KMS-11 (cell line): Measurements from ENCODE around the gene ANO6.

ENCODE experiments used
- H2AFZ ChIP-seq: fragments of 200-600 bp; sonication (generic); 2 replicates; pipeline ENCODE4 v1.6.1; 2016; ENCODE audit warnings: antibody characterized with exemption, mixed run types, low read depth
- H3K27ac ChIP-seq: fragments of 200-600 bp; sonication (generic); 2 replicates; pipeline ENCODE4 v1.6.1; 2016; ENCODE audit warnings: mild to moderate bottlenecking, mixed run types
- H3K27me3 ChIP-seq: fragments of 200-600 bp; sonication (generic); 2 replicates; pipeline ENCODE4 v1.6.1; 2017; ENCODE audit warnings: mild to moderate bottlenecking, low read depth, mixed run types, moderate library complexity; ENCODE audit not compliant: insufficient read depth
- H3K36me3 ChIP-seq: fragments of 200-600 bp; sonication (generic); 2 replicates; pipeline ENCODE4 v1.6.1; 2017; ENCODE audit warnings: mild to moderate bottlenecking, mixed run types; ENCODE audit not compliant: insufficient read depth
- H3K4me1 ChIP-seq: fragments of 200-600 bp; sonication (generic); 2 replicates; pipeline ENCODE4 v1.6.1; 2016; ENCODE audit warnings: mild to moderate bottlenecking, low read depth, mixed run types; ENCODE audit not compliant: poor library complexity, severe bottlenecking
- H3K4me2 ChIP-seq: fragments of 200-600 bp; sonication (generic); 2 replicates; pipeline ENCODE4 v1.7.0; 2016; ENCODE audit warnings: mild to moderate bottlenecking, mixed run types
- H3K4me3 ChIP-seq: fragments of 200-600 bp; sonication (generic); IDR thresholded peaks from 2 replicates; pipeline ENCODE4 v1.6.1; 2017; ENCODE audit warnings: low read depth, low read length, mixed read lengths; ENCODE audit not compliant: insufficient read depth
- H3K79me2 ChIP-seq: fragments of 200-600 bp; sonication (generic); 2 replicates; pipeline ENCODE4 v1.6.1; 2016; ENCODE audit warnings: low read depth, mixed run types; ENCODE audit not compliant: insufficient read depth
- H3K9ac ChIP-seq: fragments of 200-600 bp; sonication (generic); 2 replicates; pipeline ENCODE4 v1.6.1; 2016; ENCODE audit warnings: mild to moderate bottlenecking, mixed run types
- H4K20me1 ChIP-seq: fragments of 200-600 bp; sonication (generic); 2 replicates; pipeline ENCODE4 v1.6.1; 2016; ENCODE audit warnings: mild to moderate bottlenecking, mixed run types; ENCODE audit not compliant: insufficient read depth
- TF ChIP-seq, protein P1 (sequence below): fragments of 200-600 bp; sonication (generic); conservative IDR thresholded peaks from 2 replicates; pipeline ENCODE4 v1.6.1; 2017; ENCODE audit warnings: low read depth, mild to moderate bottlenecking, antibody characterized with exemption, low read length, moderate library complexity, mixed read lengths

ANO6 gene

DNA sequence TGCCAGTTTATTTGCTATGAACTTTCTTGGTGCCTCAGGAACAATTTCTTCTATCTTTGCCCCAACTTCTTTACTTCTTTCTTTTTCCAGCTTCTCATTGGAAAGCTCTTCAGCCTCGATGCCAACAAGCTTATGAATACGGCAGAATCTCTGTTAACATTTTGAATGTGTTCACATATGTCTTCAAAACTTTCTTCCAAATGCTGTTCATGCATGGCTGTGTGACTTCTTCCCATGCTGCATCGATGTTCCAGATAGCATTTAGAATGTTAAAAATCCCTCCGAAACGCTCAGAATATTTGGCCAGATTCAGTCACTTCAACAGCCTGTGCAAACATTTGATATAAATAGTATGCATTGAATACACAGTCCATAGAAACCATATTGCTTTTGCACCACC lies 265.9 kb downstream of the ANO6 start:
- TF ChIP-seq, protein P1, sequence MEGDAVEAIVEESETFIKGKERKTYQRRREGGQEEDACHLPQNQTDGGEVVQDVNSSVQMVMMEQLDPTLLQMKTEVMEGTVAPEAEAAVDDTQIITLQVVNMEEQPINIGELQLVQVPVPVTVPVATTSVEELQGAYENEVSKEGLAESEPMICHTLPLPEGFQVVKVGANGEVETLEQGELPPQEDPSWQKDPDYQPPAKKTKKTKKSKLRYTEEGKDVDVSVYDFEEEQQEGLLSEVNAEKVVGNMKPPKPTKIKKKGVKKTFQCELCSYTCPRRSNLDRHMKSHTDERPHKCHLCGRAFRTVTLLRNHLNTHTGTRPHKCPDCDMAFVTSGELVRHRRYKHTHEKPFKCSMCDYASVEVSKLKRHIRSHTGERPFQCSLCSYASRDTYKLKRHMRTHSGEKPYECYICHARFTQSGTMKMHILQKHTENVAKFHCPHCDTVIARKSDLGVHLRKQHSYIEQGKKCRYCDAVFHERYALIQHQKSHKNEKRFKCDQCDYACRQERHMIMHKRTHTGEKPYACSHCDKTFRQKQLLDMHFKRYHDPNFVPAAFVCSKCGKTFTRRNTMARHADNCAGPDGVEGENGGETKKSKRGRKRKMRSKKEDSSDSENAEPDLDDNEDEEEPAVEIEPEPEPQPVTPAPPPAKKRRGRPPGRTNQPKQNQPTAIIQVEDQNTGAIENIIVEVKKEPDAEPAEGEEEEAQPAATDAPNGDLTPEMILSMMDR, result no peak
- Histone ChIP-seq H4K20me1 (no peaks in the 10 kb centered on the region), H3K27ac (no peak overlapping the region), H3K27me3 (no peaks in the 10 kb centered on the region), H3K79me2 (no peaks in the 10 kb centered on the region), H3K9ac (no peak overlapping the region), H3K4me2 (no peak overlapping the region), H3K4me3 (no peak overlapping the region), H3K4me1 (no peaks in the 10 kb centered on the region), H3K36me3 (no peaks in the 10 kb centered on the region), H2AFZ (no peak overlapping the region)

DNA sequence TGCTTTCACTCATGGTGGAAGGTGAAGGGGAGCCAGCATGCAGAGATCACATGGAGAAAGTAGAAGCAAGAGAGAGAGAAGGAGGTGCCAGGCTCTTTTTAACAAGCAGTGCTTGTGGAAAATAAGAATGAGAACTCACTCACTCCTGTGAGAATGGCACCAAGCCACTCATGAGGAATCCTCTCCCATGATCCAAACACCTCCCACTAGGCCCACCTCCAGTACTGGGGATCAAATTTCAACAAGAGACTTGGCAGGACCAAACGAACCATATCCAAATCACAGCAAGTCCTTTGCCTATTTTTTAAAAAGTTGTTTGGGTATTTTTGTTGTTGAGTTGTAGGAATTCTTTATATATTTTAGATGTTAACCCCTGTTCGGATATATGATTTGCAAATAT lies 267.7 kb downstream of the ANO6 start:
- no peaks in the 10 kb centered on the region for H3K4me1 ChIP-seq
- no peaks in the 10 kb centered on the region for H3K36me3 ChIP-seq
- H3K4me3 ChIP-seq, result no peak overlapping the region
- no peaks in the 10 kb centered on the region for H3K79me2 ChIP-seq
- H3K27me3 ChIP-seq, result no peaks in the 10 kb centered on the region
- H2AFZ ChIP-seq, result no peak overlapping the region
- no peaks in the 10 kb centered on the region for H4K20me1 ChIP-seq
- H3K4me2 ChIP-seq, result no peak overlapping the region
- no peak overlapping the region for H3K27ac ChIP-seq
- TF ChIP-seq, protein P1, result no peak
- H3K9ac ChIP-seq, result no peak overlapping the region
